ENCODE results near the gene SUB1.
A peak's percentile ranks its signal among the peaks of the same experiment; 100 is the strongest.
"Not testable (repeated sequence)": the region's sequence is repeated elsewhere in the genome, so short reads cannot be mapped to it uniquely, and the experiment has no call there.

SUB1 gene

DNA sequence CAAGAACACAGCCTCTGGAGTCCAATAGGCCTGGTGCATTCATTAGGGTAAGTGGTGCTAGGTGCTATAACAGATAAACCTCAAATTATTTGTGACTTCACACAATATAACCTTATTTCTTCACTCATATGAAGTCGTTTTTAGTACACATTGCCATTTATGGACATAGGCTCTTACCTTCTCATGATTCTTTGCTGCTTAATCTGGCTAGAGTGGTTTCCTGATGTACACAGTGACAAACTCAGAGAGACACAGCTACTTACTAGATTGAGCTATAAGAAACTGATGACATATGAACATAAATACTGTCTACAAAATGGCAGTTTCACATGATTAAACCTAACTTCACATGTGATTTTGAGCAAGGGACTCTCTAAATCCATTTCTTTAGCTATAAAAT, 14.2 kb upstream of the SUB1 start:
- Histone ChIP-seq H3K9me3 (ENCODE audit: control insufficient read depth in 1 of 2, low read length in 2 of 2) (no peaks in the 10 kb centered on the region), H3K36me3 (ENCODE audit: control insufficient read depth in 1 of 2, insufficient read depth in 2 of 2, low read length in 2 of 2) (no peaks in the 10 kb centered on the region), H3K27ac (ENCODE audit: low read length) (no peak overlapping the region), H3K4me3 (ENCODE audit: low read depth in 1 of 2, low read length in 2 of 2) (no peak overlapping the region), H3K4me1 (ENCODE audit: control insufficient read depth in 1 of 2, insufficient read depth in 2 of 2, low read length in 2 of 2) (no peaks in the 10 kb centered on the region), H3K27me3 (ENCODE audit: low read depth, low read length) (no peaks in the 10 kb centered on the region)

- H3K4me3 ChIP-seq (ENCODE audit: low read depth in 1 of 2, low read length in 2 of 2) = no peak overlapping the region
- H3K27ac ChIP-seq (ENCODE audit: low read length) = no peak overlapping the region
These were observed 12.4 kb upstream of the SUB1 start for GRCh38 chr5:32572778-32573480.

DNA sequence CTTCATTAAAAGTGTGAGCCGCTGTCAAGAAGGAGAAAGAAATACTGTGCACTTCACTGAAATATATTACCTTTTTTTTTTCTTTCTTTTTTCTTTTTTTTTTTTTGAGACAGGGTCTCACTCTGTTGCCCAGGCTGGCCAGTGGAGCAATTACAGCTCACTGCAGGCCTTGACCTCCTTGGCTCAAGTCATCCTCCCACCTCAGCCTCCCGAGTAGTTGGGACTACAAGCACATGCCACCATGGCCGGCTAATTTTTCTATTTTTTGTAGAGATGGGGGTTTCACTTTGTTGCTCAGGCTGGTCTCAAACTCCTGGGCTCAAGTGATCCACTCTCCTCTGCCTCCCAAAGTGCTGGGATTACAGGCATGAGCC, 11.9 kb upstream of the SUB1 start:
- not testable (repeated sequence) for H3K36me3 ChIP-seq (ENCODE audit: control insufficient read depth in 1 of 2, insufficient read depth in 2 of 2, low read length in 2 of 2); H3K27me3 ChIP-seq (ENCODE audit: low read depth, low read length); H3K4me3 ChIP-seq (ENCODE audit: low read depth in 1 of 2, low read length in 2 of 2); H3K4me1 ChIP-seq (ENCODE audit: control insufficient read depth in 1 of 2, insufficient read depth in 2 of 2, low read length in 2 of 2); H3K27ac ChIP-seq (ENCODE audit: low read length); H3K9me3 ChIP-seq (ENCODE audit: control insufficient read depth in 1 of 2, low read length in 2 of 2)

More at GRCh38 chr5:32572778-32573480, 12.4 kb upstream of the SUB1 start:
- Histone ChIP-seq H3K4me1 (ENCODE audit: control insufficient read depth in 1 of 2, insufficient read depth in 2 of 2, low read length in 2 of 2) (no peaks in the 10 kb centered on the region), H3K36me3 (ENCODE audit: control insufficient read depth in 1 of 2, insufficient read depth in 2 of 2, low read length in 2 of 2) (no peaks in the 10 kb centered on the region), H3K27me3 (ENCODE audit: low read depth, low read length) (no peaks in the 10 kb centered on the region), H3K9me3 (ENCODE audit: control insufficient read depth in 1 of 2, low read length in 2 of 2) (no peaks in the 10 kb centered on the region)

GRCh38 chr5:32574540-32575175, 10.7 kb upstream of the SUB1 start:
- H3K27me3 ChIP-seq (ENCODE audit: low read depth, low read length) = no peaks in the 10 kb centered on the region
- H3K4me1 ChIP-seq (ENCODE audit: control insufficient read depth in 1 of 2, insufficient read depth in 2 of 2, low read length in 2 of 2) = no peaks in the 10 kb centered on the region
- no peaks in the 10 kb centered on the region for H3K36me3 ChIP-seq (ENCODE audit: control insufficient read depth in 1 of 2, insufficient read depth in 2 of 2, low read length in 2 of 2)
- no peak overlapping the region for H3K27ac ChIP-seq (ENCODE audit: low read length)
- no peaks in the 10 kb centered on the region for H3K9me3 ChIP-seq (ENCODE audit: control insufficient read depth in 1 of 2, low read length in 2 of 2)
- H3K4me3 ChIP-seq (ENCODE audit: low read depth in 1 of 2, low read length in 2 of 2) = no peak overlapping the region

DNA sequence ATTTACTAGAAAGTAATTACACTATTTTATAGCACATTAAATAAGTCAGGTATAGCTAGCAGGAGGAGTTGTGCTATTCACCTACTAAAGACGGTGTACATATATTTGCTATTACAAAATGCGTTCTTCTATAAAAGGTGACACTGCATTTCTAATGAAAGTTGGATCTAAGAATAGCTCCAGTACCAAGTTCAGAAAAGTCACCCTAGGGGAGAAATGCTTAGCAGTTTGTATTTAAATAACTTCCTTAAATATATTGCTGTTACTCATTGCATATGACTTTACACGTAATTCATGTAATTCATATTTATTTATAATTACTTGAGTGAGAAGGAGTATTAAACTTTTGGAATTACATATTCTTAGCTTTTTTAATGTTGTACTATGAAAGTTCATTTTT, 7.0 kb upstream of the SUB1 start:
- H3K27ac ChIP-seq (ENCODE audit: low read length) = no peak overlapping the region
- H3K27me3 ChIP-seq (ENCODE audit: low read depth, low read length) = no peaks in the 10 kb centered on the region
- no peaks in the 10 kb centered on the region for H3K36me3 ChIP-seq (ENCODE audit: control insufficient read depth in 1 of 2, insufficient read depth in 2 of 2, low read length in 2 of 2)
- no peak overlapping the region for H3K4me3 ChIP-seq (ENCODE audit: low read depth in 1 of 2, low read length in 2 of 2)
- no peaks in the 10 kb centered on the region for H3K4me1 ChIP-seq (ENCODE audit: control insufficient read depth in 1 of 2, insufficient read depth in 2 of 2, low read length in 2 of 2)
- H3K9me3 ChIP-seq (ENCODE audit: control insufficient read depth in 1 of 2, low read length in 2 of 2) = no peaks in the 10 kb centered on the region

GRCh38 chr5:32578764-32579163, 6.6 kb upstream of the SUB1 start:
- Histone ChIP-seq H3K27ac (ENCODE audit: low read length) (no peak overlapping the region), H3K36me3 (ENCODE audit: control insufficient read depth in 1 of 2, insufficient read depth in 2 of 2, low read length in 2 of 2) (no peaks in the 10 kb centered on the region), H3K27me3 (ENCODE audit: low read depth, low read length) (no peaks in the 10 kb centered on the region), H3K9me3 (ENCODE audit: control insufficient read depth in 1 of 2, low read length in 2 of 2) (no peaks in the 10 kb centered on the region), H3K4me3 (ENCODE audit: low read depth in 1 of 2, low read length in 2 of 2) (no peak overlapping the region), H3K4me1 (ENCODE audit: control insufficient read depth in 1 of 2, insufficient read depth in 2 of 2, low read length in 2 of 2) (no peaks in the 10 kb centered on the region)

DNA sequence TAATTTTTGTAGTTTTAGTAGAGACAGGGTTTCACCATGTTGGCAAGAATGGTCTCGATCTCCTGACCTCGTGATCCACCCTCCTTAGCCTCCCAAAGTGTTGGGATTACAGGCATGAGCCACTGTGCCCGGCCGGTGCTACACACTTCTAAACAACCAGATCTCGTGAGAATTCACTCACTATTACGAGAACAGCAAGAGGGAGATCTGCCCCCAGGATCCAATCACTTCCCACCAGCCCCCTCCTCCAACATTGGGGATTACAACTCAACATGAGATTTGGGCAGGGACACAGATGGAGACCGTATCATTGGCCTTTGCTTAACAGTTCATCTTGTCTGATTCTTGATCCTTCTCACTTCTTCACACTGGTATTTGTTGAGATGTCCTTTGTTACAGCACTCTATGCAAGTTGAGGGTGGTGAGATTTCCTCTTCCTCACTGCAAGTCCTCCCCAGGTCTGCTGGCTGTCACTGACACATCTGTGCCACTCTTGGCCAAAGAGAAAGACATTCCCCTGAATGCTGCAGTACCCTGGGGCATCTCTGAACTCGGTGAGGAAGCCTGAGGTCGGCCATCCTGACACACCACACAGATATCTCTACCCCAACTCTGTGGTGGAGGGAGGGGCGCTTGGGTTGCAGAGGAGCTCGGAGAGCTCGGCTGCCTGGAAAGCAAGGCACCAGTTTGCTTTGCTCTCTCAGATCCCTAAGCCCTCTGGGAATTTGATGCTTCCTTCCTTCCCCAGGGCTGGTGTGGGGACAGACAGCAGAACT, 4.2 kb upstream of the SUB1 start:
- no peaks in the 10 kb centered on the region for H3K27me3 ChIP-seq (ENCODE audit: low read depth, low read length)
- no peak overlapping the region for H3K4me3 ChIP-seq (ENCODE audit: low read depth in 1 of 2, low read length in 2 of 2)
- H3K27ac ChIP-seq (ENCODE audit: low read length) = no peak overlapping the region
- H3K36me3 ChIP-seq (ENCODE audit: control insufficient read depth in 1 of 2, insufficient read depth in 2 of 2, low read length in 2 of 2) = peaks cover 0 to 4% of the 10 kb centered on the region in 2 donors
- peaks cover 0 to 3% of the 10 kb centered on the region in 2 donors for H3K4me1 ChIP-seq (ENCODE audit: control insufficient read depth in 1 of 2, insufficient read depth in 2 of 2, low read length in 2 of 2)
- peaks cover 0 to 2% of the 10 kb centered on the region in 2 donors for H3K9me3 ChIP-seq (ENCODE audit: control insufficient read depth in 1 of 2, low read length in 2 of 2)

- H3K9me3 ChIP-seq (ENCODE audit: control insufficient read depth in 1 of 2, low read length in 2 of 2) = peaks cover 0 to 2% of the 10 kb centered on the region in 2 donors
- no peaks in the 10 kb centered on the region for H3K27me3 ChIP-seq (ENCODE audit: low read depth, low read length)
- H3K27ac ChIP-seq (ENCODE audit: low read length) = no peak overlapping the region
- no peak overlapping the region for H3K4me3 ChIP-seq (ENCODE audit: low read depth in 1 of 2, low read length in 2 of 2)
- peaks cover 0 to 4% of the 10 kb centered on the region in 2 donors for H3K36me3 ChIP-seq (ENCODE audit: control insufficient read depth in 1 of 2, insufficient read depth in 2 of 2, low read length in 2 of 2)
- H3K4me1 ChIP-seq (ENCODE audit: control insufficient read depth in 1 of 2, insufficient read depth in 2 of 2, low read length in 2 of 2) = peaks cover 8 to 22% of the 10 kb centered on the region in 2 donors
These were observed 1.6 kb upstream of the SUB1 start for GRCh38 chr5:32583582-32584232.

GRCh38 chr5:32584646-32585045, 711 bp upstream of the SUB1 start:
- Histone ChIP-seq H3K36me3 (ENCODE audit: control insufficient read depth in 1 of 2, insufficient read depth in 2 of 2, low read length in 2 of 2) (peaks cover 4 to 7% of the 10 kb centered on the region in 2 donors), H3K27me3 (ENCODE audit: low read depth, low read length) (no peaks in the 10 kb centered on the region), H3K4me3 (ENCODE audit: low read depth in 1 of 2, low read length in 2 of 2) (peak overlapping the region; percentile 89 to 90), H3K9me3 (ENCODE audit: control insufficient read depth in 1 of 2, low read length in 2 of 2) (peaks cover 0 to 2% of the 10 kb centered on the region in 2 donors), H3K27ac (ENCODE audit: low read length) (peak overlapping the region; percentile 95), H3K4me1 (ENCODE audit: control insufficient read depth in 1 of 2, insufficient read depth in 2 of 2, low read length in 2 of 2) (peaks cover 8 to 22% of the 10 kb centered on the region in 2 donors)

GRCh38 chr5:32585122-32585445, 273 bp upstream of the SUB1 start:
- H3K4me1 ChIP-seq (ENCODE audit: control insufficient read depth in 1 of 2, insufficient read depth in 2 of 2, low read length in 2 of 2) = peaks cover 8 to 22% of the 10 kb centered on the region in 2 donors
- H3K9me3 ChIP-seq (ENCODE audit: control insufficient read depth in 1 of 2, low read length in 2 of 2) = peaks cover 0 to 2% of the 10 kb centered on the region in 2 donors
- H3K27me3 ChIP-seq (ENCODE audit: low read depth, low read length) = no peaks in the 10 kb centered on the region
- peak overlapping the region; percentile 95 for H3K27ac ChIP-seq (ENCODE audit: low read length)
- peaks cover 4 to 11% of the 10 kb centered on the region in 2 donors for H3K36me3 ChIP-seq (ENCODE audit: control insufficient read depth in 1 of 2, insufficient read depth in 2 of 2, low read length in 2 of 2)
- peak overlapping the region; percentile 89 to 90 for H3K4me3 ChIP-seq (ENCODE audit: low read depth in 1 of 2, low read length in 2 of 2)

DNA sequence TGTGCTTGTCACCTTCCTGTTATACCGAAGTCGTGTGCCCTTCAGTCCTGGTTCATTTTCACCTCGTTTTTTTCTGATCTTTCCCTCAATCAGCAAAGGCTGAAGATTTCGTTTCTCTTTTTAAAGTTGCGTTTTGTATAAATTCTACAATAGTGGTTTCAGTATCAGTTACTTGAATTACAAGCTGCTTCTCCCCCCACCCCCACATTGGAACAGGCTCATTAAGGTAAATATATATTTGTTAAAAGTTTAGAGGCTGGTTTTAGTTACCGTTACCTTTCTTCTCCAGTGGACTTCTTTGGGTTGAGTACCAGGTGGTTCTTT, 881 bp downstream of the SUB1 start:
- Histone ChIP-seq H3K9me3 (ENCODE audit: control insufficient read depth in 1 of 2, low read length in 2 of 2) (peaks cover 0 to 2% of the 10 kb centered on the region in 2 donors), H3K27me3 (ENCODE audit: low read depth, low read length) (no peaks in the 10 kb centered on the region), H3K36me3 (ENCODE audit: control insufficient read depth in 1 of 2, insufficient read depth in 2 of 2, low read length in 2 of 2) (peaks cover 5 to 13% of the 10 kb centered on the region in 2 donors), H3K4me1 (ENCODE audit: control insufficient read depth in 1 of 2, insufficient read depth in 2 of 2, low read length in 2 of 2) (peaks cover 11 to 22% of the 10 kb centered on the region in 2 donors), H3K4me3 (ENCODE audit: low read depth in 1 of 2, low read length in 2 of 2) (peak overlapping the region; percentile 89 to 90), H3K27ac (ENCODE audit: low read length) (peak overlapping the region; percentile 95)
